Right atrium auricular region (tissue), 2 donors: ENCODE results near the gene PSMD5. TPM values are rescaled to one million over a fixed set of nuclear protein-coding genes. Genes with fewer than 3 reads are reported as not detected.

Experiments used
- DNase-seq: peaks from one replicate; pipeline ENCODE4 v3.0.0-alpha.2; 2019; ENCODE audit warnings: low spot score
- H3K27ac ChIP-seq, 2 donors: fragments of 200-600 bp; sonication (generic); 1 replicate in 1 of 2; 2 replicates in 1 of 2; pipeline ENCODE4 v1.5.1; 2016 to 2019
- H3K27me3 ChIP-seq, 2 donors: fragments of 200-600 bp; sonication (generic); one replicate each; pipeline versions ENCODE4 v1.5.1 to v1.6.0; 2017 to 2019
- H3K36me3 ChIP-seq: fragments of 200-600 bp; sonication (generic); one replicate; pipeline ENCODE4 v1.5.1; 2016
- H3K4me1 ChIP-seq, 2 donors: fragments of 200-600 bp; sonication (generic); one replicate each; pipeline versions ENCODE4 v1.5.1 to v1.6.0; 2017 to 2019
- H3K4me3 ChIP-seq, 2 donors: fragments of 200-600 bp; sonication (generic); 1 replicate in 1 of 2; 2 replicates in 1 of 2; pipeline ENCODE4 v1.5.1; 2017 to 2019; ENCODE audit warnings: mild to moderate bottlenecking in 1 of 2, moderate library complexity in 1 of 2
- H3K9me3 ChIP-seq, 2 donors: fragments of 200-600 bp; sonication (generic); one replicate each; pipeline ENCODE4 v1.5.1; 2019
- total RNA-seq, 2 donors: library from RNA; depleted of rRNA; stranded (reverse); fragments of >200 nt; gene quantifications; one replicate each; pipeline ENCODE4 v1.1.0, GENCODE V29; 2016
- TF ChIP-seq, protein P1 (sequence below), 2 donors: fragments of 200-600 bp; sonication (generic); IDR thresholded peaks; one replicate each; pipeline ENCODE4 v1.5.1; 2019; ENCODE audit warnings: antibody characterized with exemption in 2 of 2

PSMD5 gene
- total RNA-seq, 2 donors from 2014 or later, result 12.8 to 13.9 TPM

DNA sequence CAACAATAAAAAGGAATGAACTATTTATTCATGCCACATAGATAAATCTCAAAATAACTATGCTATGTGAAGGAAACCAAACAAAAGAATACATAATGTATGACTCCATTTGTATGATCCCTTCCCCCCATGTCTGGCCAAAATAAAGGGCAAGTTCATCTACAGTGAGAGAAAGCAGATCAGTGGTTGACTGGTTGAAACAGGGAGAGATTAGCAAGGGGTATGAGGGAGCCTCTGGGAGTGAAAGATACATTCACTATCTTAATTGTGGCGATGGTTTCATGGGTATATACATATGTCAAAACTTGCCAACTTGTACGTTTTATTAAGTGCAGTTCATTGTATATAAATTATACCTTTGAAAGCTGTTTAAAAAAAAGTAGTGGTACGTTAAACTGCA lies 4.8 kb downstream of the PSMD5 start:
- Histone ChIP-seq H3K36me3 (no peaks in the 10 kb centered on the region), H3K27ac (no peak overlapping the region), H3K27me3 (no peaks in the 10 kb centered on the region), H3K4me1 (peaks cover 0 to 12% of the 10 kb centered on the region in 2 donors), H3K4me3 (no peak overlapping the region), H3K9me3 (no peaks in the 10 kb centered on the region)
- no peak for DNase-seq
- TF ChIP-seq, protein P1, sequence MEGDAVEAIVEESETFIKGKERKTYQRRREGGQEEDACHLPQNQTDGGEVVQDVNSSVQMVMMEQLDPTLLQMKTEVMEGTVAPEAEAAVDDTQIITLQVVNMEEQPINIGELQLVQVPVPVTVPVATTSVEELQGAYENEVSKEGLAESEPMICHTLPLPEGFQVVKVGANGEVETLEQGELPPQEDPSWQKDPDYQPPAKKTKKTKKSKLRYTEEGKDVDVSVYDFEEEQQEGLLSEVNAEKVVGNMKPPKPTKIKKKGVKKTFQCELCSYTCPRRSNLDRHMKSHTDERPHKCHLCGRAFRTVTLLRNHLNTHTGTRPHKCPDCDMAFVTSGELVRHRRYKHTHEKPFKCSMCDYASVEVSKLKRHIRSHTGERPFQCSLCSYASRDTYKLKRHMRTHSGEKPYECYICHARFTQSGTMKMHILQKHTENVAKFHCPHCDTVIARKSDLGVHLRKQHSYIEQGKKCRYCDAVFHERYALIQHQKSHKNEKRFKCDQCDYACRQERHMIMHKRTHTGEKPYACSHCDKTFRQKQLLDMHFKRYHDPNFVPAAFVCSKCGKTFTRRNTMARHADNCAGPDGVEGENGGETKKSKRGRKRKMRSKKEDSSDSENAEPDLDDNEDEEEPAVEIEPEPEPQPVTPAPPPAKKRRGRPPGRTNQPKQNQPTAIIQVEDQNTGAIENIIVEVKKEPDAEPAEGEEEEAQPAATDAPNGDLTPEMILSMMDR (IDR thresholded peaks at IDR 0.05), result no peak

- H3K27ac ChIP-seq, result no peak overlapping the region
- H3K9me3 ChIP-seq, result no peaks in the 10 kb centered on the region
- TF ChIP-seq, protein P1 (IDR thresholded peaks at IDR 0.05), result no peak
- no peak overlapping the region for H3K4me3 ChIP-seq
- peaks cover 41% of the 10 kb centered on the region for H3K36me3 ChIP-seq
- no peaks in the 10 kb centered on the region for H3K27me3 ChIP-seq
- no peaks in the 10 kb centered on the region for H3K4me1 ChIP-seq
- no peak for DNase-seq
Measured at GRCh38 chr9:120833325-120833724, 9.4 kb downstream of the PSMD5 start.

- Histone ChIP-seq H3K27me3 (no peaks in the 10 kb centered on the region), H3K9me3 (no peaks in the 10 kb centered on the region), H3K27ac (no peak overlapping the region), H3K4me3 (no peak overlapping the region), H3K36me3 (peaks cover 41% of the 10 kb centered on the region), H3K4me1 (no peaks in the 10 kb centered on the region)
- TF ChIP-seq, protein P1 (IDR thresholded peaks at IDR 0.05), result no peak
- DNase-seq, result no peak
Measured at GRCh38 chr9:120832807-120833206, 9.9 kb downstream of the PSMD5 start.

- no peaks in the 10 kb centered on the region for H3K27me3 ChIP-seq
- H3K36me3 ChIP-seq, result peaks cover 51% of the 10 kb centered on the region
- TF ChIP-seq, protein P1 (IDR thresholded peaks at IDR 0.05), result no peak
- DNase-seq, result no peak
- H3K9me3 ChIP-seq, result no peaks in the 10 kb centered on the region
- no peak overlapping the region for H3K4me3 ChIP-seq
- no peaks in the 10 kb centered on the region for H3K4me1 ChIP-seq
- no peak overlapping the region for H3K27ac ChIP-seq
Measured at GRCh38 chr9:120830865-120831264, 11.9 kb downstream of the PSMD5 start.

DNA sequence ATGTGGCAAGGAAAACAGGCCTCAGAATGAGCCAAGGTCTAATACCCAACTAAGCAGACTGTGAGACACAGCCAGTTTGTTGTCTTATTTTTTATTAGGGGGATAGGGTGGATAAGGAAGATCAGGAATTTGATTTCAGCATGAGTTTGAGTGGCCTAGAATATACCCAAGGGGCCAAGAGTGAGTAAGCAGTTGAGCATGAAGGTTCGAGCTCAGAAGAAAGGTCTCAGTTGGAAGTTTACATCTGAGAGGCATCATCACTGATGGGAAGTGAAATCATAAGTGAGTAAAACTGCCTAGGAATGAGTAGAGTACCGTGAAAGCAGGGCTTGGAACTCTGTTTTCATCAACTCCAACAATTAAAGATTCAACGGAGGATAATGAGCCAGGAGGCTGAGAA lies 12.6 kb downstream of the PSMD5 start:
- H3K36me3 ChIP-seq, result peaks cover 51% of the 10 kb centered on the region
- no peak overlapping the region for H3K27ac ChIP-seq
- H3K4me3 ChIP-seq, result no peak overlapping the region
- H3K4me1 ChIP-seq, result no peaks in the 10 kb centered on the region
- TF ChIP-seq, protein P1 (IDR thresholded peaks at IDR 0.05), result no peak
- no peaks in the 10 kb centered on the region for H3K27me3 ChIP-seq
- no peak for DNase-seq
- no peaks in the 10 kb centered on the region for H3K9me3 ChIP-seq

DNA sequence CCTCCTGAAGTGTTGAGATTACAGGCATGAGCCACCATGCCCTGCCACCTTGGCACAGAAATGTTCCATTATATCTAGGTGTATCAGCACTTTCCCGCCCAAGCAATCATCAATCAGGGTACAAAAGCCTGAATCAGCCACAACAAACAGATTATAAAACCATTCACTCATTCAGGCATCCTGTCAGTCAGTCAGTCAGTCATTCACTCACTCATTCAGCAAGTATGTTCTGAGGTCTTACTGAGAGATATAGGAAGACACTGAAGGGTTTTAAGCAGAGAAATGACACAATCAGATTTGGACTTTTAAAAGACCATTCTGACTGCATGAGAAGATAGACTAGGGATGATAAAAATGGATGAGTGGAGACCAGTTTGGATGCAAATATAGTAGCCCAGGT lies 13.1 kb downstream of the PSMD5 start:
- no peak overlapping the region for H3K4me3 ChIP-seq
- TF ChIP-seq, protein P1 (IDR thresholded peaks at IDR 0.05), result no peak
- no peaks in the 10 kb centered on the region for H3K27me3 ChIP-seq
- no peaks in the 10 kb centered on the region for H3K9me3 ChIP-seq
- H3K36me3 ChIP-seq, result peaks cover 53% of the 10 kb centered on the region
- no peaks in the 10 kb centered on the region for H3K4me1 ChIP-seq
- no peak overlapping the region for H3K27ac ChIP-seq
- DNase-seq, result no peak
